Common myeloid progenitor, CD34-positive (primary cell): ENCODE measurements around the gene INO80C.
A peak's percentile ranks its signal among the peaks of the same experiment; 100 is the strongest.

ENCODE experiments used
- CTCF ChIA-PET: fragments of 350-600 bp; sonication (Branson Sonifier 250); formaldehyde crosslinking; loops from one replicate; lab custom pipeline; 2021; ENCODE audit warnings: antibody characterized with exemption; lab: Charles Lee
- POLR2A ChIA-PET: fragments of 350-600 bp; sonication (Branson Sonifier 250); formaldehyde crosslinking; loops from one replicate; lab custom pipeline; 2021; ENCODE audit warnings: antibody characterized with exemption; lab: Charles Lee
- DNase-seq, 3 donors: peaks; one replicate each; pipeline versions ENCODE4 v3.0.0 to v3.0.0-alpha.2; 2013
- H3K27ac ChIP-seq, 2 experiments: 1 replicate in 1 of 2; 2 replicates in 1 of 2; pipeline ENCODE4 v1.7.0; 2013; ENCODE audit warnings: inconsistent platforms in 2 of 2, low read length in 2 of 2, mild to moderate bottlenecking in 2 of 2, low read depth in 1 of 2, moderate library complexity in 1 of 2; ENCODE audit not compliant: severe bottlenecking in 2 of 2, insufficient read depth in 1 of 2, poor library complexity in 1 of 2
- H3K27me3 ChIP-seq, 5 experiments: replicated peaks in 2 of 5; 1 replicate in 3 of 5; 2 replicates in 2 of 5; pipeline versions ENCODE4 v1.6.1 to v1.7.0; 2013; ENCODE audit warnings: low read length in 4 of 5, mild to moderate bottlenecking in 2 of 5, moderate library complexity in 2 of 5, inconsistent platforms in 1 of 5; ENCODE audit not compliant: insufficient read depth in 5 of 5, control insufficient read depth in 4 of 5
- H3K36me3 ChIP-seq, 4 experiments: 1 replicate in 2 of 4; 2 replicates in 2 of 4; pipeline versions ENCODE4 v1.6.1 to v1.7.0; 2013; ENCODE audit warnings: low read length in 3 of 4, control low read depth in 1 of 4, mild to moderate bottlenecking in 1 of 4; ENCODE audit not compliant: control insufficient read depth in 4 of 4, insufficient read depth in 4 of 4
- H3K4me1 ChIP-seq, 4 experiments: 1 replicate in 3 of 4; 2 replicates in 1 of 4; pipeline versions ENCODE4 v1.6.1 to v1.7.1; 2013; ENCODE audit warnings: low read length in 3 of 4, mild to moderate bottlenecking in 3 of 4, control low read depth in 1 of 4, inconsistent platforms in 1 of 4, moderate library complexity in 1 of 4; ENCODE audit not compliant: control insufficient read depth in 4 of 4, insufficient read depth in 4 of 4; ENCODE audit errors: control extremely low read depth in 1 of 4
- H3K4me3 ChIP-seq, 7 experiments: 1 replicate in 4 of 7; 2 replicates in 3 of 7; pipeline versions ENCODE4 v1.5.1 to v1.7.0; 2013; ENCODE audit warnings: mild to moderate bottlenecking in 7 of 7, low read length in 6 of 7, moderate library complexity in 6 of 7, inconsistent platforms in 2 of 7, low read depth in 2 of 7, control low read depth in 1 of 7; ENCODE audit not compliant: insufficient read depth in 4 of 7, control insufficient read depth in 1 of 7; ENCODE audit errors: extremely low read depth in 1 of 7
- H3K9me3 ChIP-seq, 5 experiments: 1 replicate in 4 of 5; 2 replicates in 1 of 5; pipeline versions ENCODE4 v1.6.1 to v1.7.1; 2013; ENCODE audit warnings: low read length in 4 of 5, mild to moderate bottlenecking in 2 of 5, inconsistent platforms in 1 of 5, low read depth in 1 of 5, moderate library complexity in 1 of 5; ENCODE audit not compliant: control insufficient read depth in 4 of 5, insufficient read depth in 2 of 5; ENCODE audit errors: control extremely low read depth in 1 of 5
- WGBS: methylation state at CpG from one replicate; pipeline ENCODE4 v1.1.5; 2013; ENCODE audit not compliant: insufficient coverage; 5-methylcytosine and 5-hydroxymethylcytosine counted together

INO80C gene

DNA sequence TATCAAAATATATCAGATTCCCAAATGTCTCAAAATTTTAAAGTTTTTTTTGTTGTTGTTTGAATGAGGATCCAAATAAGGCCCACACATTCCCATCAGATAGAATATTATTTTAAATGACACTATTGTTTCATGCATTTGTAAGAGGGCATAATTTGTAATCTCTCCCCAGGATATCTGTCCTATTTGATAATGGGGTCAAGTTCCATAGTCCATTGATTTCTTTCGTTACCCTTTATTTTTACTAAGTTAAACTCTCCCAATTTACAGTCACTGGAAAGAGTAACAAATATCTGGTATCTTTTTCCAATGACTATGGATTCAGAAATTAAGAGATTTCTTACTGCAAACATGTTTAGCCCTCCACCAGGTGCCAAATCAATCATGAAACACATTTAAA is 32.4 kb downstream of the INO80C start:
- no peaks in the 10 kb centered on the region for H3K9me3 ChIP-seq
- peaks cover 0 to 10% (median 1%) of the 10 kb centered on the region in 4 experiments for H3K36me3 ChIP-seq
- no peak overlapping the region for H3K27ac ChIP-seq
- POLR2A ChIA-PET: no interaction called here
- H3K4me3 ChIP-seq: no peak overlapping the region
- no peak for DNase-seq
- H3K27me3 ChIP-seq: no peaks in the 10 kb centered on the region
- WGBS: no CpG with 5 or more reads among the region's 1 CpG
- CTCF ChIA-PET: no interaction called here
- H3K4me1 ChIP-seq: peaks cover 12 to 67% (median 37%) of the 10 kb centered on the region in 4 experiments

DNA sequence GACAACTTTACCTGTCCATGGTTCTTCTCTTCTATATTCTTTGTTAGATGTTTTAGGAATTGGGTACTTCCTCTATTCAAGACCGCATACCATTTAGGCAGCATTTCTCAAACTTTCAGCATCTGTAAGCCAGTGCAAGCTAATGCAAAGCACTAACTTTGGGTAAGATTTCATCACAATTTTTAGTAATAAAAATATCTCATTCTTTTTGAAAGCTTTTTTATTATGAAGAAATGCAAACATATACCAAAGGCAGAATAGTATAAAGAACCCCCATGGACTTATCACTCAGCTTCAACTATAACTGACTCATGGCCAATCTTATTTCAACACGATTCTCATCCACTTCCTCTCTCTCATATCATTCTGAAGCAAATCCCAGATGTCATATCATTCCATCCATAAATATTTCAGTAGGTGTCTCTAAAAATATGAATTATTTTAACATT is 32.9 kb downstream of the INO80C start:
- DNase-seq: peak; percentile 27 to 75 (median 66)

DNA sequence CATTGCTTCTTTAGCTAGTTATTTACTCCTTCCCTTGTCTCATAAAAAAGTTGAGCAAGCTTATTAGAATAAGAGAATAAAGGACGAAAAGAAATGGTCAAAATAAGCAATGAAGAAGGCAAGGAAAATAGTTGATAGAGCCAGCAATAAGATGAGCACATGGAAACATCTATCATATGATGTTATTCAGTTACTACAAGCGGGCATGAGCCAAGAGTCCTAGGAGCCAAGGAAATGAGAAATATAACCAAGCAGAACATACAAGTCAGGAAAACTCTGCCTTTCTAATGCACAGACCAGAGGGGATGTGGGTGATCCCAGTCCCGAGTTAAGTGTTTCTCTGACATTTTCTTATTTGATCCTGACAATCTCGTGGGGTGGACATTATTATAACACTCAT is 33.9 kb downstream of the INO80C start:
- ChIA-PET CTCF (interaction anchor here (1.4 to 1.5 kb wide), 2 partner anchors 10 to 24 kb away, joined by 3 to 4 read pairs; no protein-coding TSS in a partner anchor), POLR2A (no interaction called here)

More for the DNA sequence above, 32.9 kb downstream of the INO80C start:
- H3K9me3 ChIP-seq: no peaks in the 10 kb centered on the region
- CTCF ChIA-PET: no interaction called here
- peak overlapping the region in 1 of 2 experiments; percentile 84 for H3K27ac ChIP-seq
- no peak overlapping the region for H3K4me3 ChIP-seq
- WGBS: no CpG with 5 or more reads among the region's 2 CpGs
- no peaks in the 10 kb centered on the region for H3K27me3 ChIP-seq
- POLR2A ChIA-PET: no interaction called here
- peaks cover 0 to 9% (median 1%) of the 10 kb centered on the region in 4 experiments for H3K36me3 ChIP-seq
- peaks cover 12 to 72% (median 39%) of the 10 kb centered on the region in 4 experiments for H3K4me1 ChIP-seq

DNA sequence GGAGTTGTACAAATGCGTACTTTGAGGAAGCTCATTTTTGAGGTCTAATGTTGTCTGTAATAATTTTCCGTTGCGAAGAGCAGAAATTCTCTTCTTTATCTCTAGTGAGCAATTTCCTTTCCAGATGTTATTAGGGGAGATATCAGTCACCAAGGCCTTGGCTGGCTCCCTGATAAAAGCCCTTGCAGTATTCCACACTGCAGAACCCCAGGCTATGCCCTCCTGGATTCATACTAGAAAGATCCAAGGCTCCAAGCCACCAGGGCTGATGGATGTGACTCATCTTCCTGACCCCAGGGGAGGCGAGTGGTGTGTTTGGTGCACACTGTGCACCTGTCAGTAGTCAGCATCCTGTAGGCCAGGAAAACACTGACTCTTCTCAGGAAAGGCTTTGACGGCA is 34.7 kb downstream of the INO80C start:
- CTCF ChIA-PET: interaction anchor here (0.7 to 1.5 kb wide), 4 partner anchors 11 to 56 kb away, joined by 3 to 4 read pairs (median 3); no protein-coding TSS in a partner anchor

More for the DNA sequence above, 33.9 kb downstream of the INO80C start:
- Histone ChIP-seq H3K4me3 (no peak overlapping the region), H3K36me3 (peaks cover 0 to 9% (median under 1%) of the 10 kb centered on the region in 4 experiments), H3K27ac (peak overlapping the region; percentile 80 to 84), H3K9me3 (no peaks in the 10 kb centered on the region), H3K27me3 (no peaks in the 10 kb centered on the region), H3K4me1 (peaks cover 12 to 79% (median 42%) of the 10 kb centered on the region in 4 experiments)
- DNase-seq: no peak
- 88% methylated on average over 3 of the region's 4 CpGs for WGBS

DNA sequence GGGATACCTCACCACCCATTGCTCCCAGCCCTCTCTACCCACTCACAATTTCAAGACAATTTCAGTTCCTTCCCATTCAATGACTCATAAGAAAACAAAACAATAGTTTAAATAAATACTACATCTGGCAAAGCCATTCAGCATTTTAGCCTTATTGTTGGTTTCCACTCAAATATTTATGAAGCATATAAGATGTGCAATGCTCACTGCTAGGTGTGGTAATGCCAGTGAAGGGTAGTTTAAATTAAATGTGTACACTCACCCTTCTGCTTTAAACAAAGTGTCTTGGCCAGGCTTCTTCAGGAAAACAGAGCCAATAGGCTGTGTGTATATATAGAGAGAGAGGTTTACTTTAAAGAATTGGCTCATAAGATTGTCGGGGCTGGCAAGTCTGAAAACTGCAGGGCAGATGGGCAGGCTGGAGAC is 37.0 kb downstream of the INO80C start:
- CTCF ChIA-PET: interaction anchor here (0.9 kb wide), 1 partner anchor 12 kb away, joined by 3 read pairs; no protein-coding TSS in a partner anchor
- Histone ChIP-seq H3K9me3 (no peaks in the 10 kb centered on the region), H3K4me3 (no peak overlapping the region), H3K27ac (peak overlapping the region in 1 of 2 experiments; percentile 38), H3K36me3 (no peaks in the 10 kb centered on the region), H3K27me3 (no peaks in the 10 kb centered on the region), H3K4me1 (peaks cover 12 to 72% (median 44%) of the 10 kb centered on the region in 4 experiments)
- DNase-seq: no peak
- POLR2A ChIA-PET: no interaction called here
- 100% methylated on average over 1 of the region's 1 CpG for WGBS

More for the DNA sequence above, 34.7 kb downstream of the INO80C start:
- H3K27ac ChIP-seq: peak overlapping the region; percentile 80 to 84
- peaks cover 12 to 87% (median 50%) of the 10 kb centered on the region in 4 experiments for H3K4me1 ChIP-seq
- peak; percentile 80 to 94 (median 89) for DNase-seq
- 0% methylated on average over 2 of the region's 5 CpGs for WGBS
- no peaks in the 10 kb centered on the region for H3K9me3 ChIP-seq
- POLR2A ChIA-PET: interaction anchor here (1.0 kb wide), 2 partner anchors 33 to 35 kb away, joined by 3 to 4 read pairs; partner anchors contain the start of gene INO80C
- peak overlapping the region in 3 of 7 experiments; percentile 22 to 43 (median 27) for H3K4me3 ChIP-seq
- H3K36me3 ChIP-seq: peaks cover 0 to 9% (median 0%) of the 10 kb centered on the region in 4 experiments
- H3K27me3 ChIP-seq: no peaks in the 10 kb centered on the region

DNA sequence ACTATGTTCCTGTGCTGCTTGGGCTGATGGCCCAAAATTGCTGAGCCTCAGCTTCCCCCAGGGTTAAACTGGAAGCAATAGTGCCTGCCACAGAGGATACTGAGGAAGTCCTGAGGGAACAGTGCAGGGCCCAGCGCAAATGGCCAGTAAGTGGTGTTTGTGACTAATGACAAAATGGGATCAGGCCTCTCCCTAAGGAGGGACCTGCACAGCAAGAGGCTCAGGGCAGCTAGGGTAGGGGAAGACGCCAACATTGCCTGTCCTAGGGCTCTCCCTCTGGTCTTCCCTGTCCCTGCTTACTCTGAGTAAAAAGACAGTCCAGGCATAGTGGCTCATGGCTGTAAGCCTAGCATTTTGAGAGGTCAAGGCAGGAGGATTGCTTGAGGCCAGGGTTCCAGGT is 37.8 kb downstream of the INO80C start:
- Histone ChIP-seq H3K27me3 (no peaks in the 10 kb centered on the region), H3K4me3 (no peak overlapping the region), H3K4me1 (peaks cover 12 to 66% (median 43%) of the 10 kb centered on the region in 4 experiments), H3K36me3 (no peaks in the 10 kb centered on the region), H3K9me3 (no peaks in the 10 kb centered on the region), H3K27ac (no peak overlapping the region)
- CTCF ChIA-PET: interaction anchor here (1.3 kb wide), 1 partner anchor 32 kb away, joined by 4 read pairs; no protein-coding TSS in a partner anchor
- DNase-seq: no peak
- WGBS: 82% methylated on average over 1 of the region's 2 CpGs
- POLR2A ChIA-PET: no interaction called here
